GM10266 (cell line): ENCODE results near the gene GRIK4.

ENCODE experiments used
- DNase-seq: peaks from one replicate; pipeline ENCODE4 v3.0.0; 2012; ENCODE audit errors: extremely low spot score
- TF ChIP-seq, protein P1 (sequence below): IDR thresholded peaks from 2 replicates; pipeline ENCODE4 v1.5.1; 2012; ENCODE audit warnings: mild to moderate bottlenecking, low read depth; ENCODE audit not compliant: control insufficient read depth, insufficient read depth; ENCODE audit errors: missing control alignments

The GRIK4 gene

DNA sequence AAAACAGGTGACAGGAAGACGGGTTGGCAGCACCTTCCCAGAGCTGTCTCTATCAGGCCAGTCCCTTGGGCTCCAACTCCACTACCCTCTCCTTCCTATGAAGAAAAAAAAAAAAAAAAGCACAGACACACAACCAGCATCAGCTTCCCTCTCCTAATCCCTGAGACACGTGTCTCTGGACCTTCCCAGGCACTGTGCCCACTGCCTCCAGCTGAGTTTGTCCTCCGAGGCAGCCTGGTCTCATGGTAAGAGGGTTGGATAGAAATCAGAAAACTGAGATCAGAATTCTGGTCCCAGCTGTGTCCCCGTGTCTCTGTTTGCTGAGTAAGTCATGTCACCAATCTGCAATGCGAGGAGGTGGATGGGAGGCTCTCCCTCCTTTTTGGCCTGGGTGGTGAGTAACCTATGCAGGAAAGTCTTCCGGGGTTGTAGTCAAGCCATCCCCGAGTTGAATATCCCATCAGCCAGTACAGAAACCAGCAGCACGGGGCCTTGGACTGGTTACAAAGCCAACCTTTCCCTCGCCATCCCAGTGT is 318.6 kb downstream of the GRIK4 start:
- TF ChIP-seq, protein P1, sequence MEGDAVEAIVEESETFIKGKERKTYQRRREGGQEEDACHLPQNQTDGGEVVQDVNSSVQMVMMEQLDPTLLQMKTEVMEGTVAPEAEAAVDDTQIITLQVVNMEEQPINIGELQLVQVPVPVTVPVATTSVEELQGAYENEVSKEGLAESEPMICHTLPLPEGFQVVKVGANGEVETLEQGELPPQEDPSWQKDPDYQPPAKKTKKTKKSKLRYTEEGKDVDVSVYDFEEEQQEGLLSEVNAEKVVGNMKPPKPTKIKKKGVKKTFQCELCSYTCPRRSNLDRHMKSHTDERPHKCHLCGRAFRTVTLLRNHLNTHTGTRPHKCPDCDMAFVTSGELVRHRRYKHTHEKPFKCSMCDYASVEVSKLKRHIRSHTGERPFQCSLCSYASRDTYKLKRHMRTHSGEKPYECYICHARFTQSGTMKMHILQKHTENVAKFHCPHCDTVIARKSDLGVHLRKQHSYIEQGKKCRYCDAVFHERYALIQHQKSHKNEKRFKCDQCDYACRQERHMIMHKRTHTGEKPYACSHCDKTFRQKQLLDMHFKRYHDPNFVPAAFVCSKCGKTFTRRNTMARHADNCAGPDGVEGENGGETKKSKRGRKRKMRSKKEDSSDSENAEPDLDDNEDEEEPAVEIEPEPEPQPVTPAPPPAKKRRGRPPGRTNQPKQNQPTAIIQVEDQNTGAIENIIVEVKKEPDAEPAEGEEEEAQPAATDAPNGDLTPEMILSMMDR, result no peak
- no peak for DNase-seq

DNA sequence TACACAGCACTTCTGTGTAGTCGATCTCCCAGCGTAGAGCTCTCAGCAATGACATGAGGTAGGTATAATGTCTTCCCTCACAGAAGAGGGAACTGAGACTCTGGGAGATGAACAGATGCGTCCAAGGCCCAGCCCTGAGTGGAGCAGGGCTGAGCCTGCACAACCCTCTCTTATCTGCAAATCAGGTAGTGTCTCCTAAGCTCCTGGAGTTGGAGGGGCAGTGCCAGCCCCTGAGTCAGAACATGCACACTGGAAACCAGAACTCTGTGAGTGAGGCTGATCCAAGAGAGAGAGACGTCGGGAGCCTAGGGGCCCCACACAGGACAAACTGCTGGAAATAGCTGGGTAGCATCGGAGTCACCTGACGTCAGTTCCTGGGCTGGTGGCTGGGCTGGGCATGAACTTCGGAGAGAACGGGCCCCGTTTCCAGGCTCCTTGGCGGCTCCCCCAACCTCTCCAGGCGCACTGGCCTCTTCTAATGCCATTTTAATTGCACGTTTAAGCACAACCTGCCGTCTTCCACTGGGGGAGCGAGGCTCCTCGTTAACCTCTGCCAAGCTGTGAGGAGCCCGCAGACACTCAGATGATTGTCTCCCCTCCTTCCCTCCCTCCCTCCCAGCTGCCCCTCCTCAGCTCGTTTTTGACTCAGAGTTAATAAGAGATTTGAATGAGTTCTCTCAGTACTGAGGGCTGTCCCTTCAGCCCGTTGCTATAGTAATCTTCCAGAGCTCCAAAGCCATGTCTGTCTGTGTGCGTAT is 321.1 kb downstream of the GRIK4 start:
- DNase-seq, result no peak
- TF ChIP-seq, protein P1, result no peak

DNA sequence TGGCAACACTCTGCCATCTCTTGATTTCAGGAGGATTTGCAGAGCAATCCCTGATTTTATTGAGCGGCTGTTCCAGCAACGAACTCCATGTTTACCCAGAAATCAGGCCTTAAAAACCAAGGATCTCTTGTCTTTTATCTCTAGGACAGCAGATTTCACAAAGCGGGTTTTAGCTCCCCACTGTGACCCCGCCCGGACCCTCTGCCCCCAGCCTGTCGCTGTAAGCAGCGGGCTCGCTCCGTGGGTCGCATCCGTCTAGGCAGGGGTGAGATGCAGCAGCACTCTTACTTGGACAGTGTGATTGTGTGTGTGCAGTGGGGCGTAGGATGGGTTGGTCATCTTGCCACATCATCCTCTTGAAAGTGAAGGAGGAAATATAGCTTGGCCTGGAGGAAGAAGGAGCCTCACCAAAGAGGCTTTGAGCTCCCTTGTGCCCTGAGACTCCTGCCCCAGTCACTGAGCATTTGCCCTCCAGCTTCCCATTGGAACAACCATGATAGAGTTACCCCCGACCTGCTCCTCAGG is 323.2 kb downstream of the GRIK4 start:
- no peak for DNase-seq
- TF ChIP-seq, protein P1, result no peak

DNA sequence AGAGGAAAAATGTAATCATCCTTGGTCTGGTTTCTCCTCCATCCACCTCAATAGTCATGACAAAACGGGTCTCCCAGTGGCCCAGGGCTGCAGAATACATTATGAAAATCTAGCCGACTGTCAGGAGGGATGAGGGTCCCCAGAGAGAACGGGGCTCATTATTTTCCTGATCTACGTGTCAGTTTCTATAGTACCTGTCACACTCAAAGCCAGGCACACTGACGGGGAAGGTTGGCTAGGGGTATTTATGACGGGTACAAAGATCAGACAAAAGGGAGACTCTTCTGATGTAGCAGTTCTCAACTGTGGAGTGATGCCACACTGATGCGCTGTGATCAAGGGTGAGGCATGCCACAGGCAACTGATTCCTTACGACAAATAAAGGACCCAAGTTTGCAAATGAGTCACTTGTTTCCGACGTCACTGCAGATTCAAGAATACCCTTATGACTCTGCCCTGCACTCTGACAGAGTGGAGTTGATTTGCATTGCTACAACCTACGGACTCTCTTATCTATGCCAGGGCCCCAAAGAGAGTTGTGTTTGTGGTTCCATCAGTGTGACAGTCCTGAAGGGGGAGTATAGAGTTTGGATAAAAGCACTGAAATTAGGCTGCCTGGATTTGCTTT is 324.2 kb downstream of the GRIK4 start:
- peak; percentile 56 for DNase-seq
- TF ChIP-seq, protein P1, result no peak

DNA sequence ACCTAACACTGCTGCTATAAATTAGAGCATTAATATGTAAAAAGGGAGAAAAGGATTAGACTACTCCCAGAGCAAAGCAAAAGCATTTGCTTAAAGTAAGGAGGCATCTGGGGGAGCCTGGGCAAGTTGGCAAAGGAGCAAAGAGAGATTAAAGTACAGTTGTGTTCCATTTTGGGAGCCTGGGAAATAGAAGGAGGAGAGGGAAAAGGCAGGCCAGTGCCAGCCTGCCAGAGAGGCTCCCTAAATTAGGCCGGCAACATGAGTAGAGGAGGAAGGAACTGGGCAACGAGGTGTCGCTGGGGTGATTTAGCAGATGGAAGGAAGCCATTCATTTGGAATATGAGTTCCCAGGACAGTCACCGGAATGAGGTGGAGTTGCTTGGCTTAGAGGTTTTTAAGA is 326.1 kb downstream of the GRIK4 start:
- no peak for DNase-seq
- TF ChIP-seq, protein P1, result no peak

DNA sequence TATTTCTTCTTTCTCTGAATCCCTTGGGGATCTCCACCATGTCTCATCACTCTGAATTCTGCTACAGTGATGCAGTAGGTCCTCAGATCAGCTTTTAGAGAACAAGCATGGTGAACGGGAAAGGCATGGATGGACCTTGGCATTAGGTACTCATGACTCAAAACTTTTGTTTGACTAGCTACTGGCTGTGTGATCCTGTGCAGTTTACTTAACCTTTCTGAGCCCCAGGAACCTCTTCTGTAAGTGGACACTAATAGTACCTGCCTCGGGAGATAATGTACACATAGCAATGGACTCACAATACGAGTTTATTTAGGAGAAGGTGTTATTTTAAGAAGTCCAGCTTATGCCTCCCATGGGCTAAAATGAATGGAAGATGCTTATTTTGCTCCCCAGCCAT is 327.7 kb downstream of the GRIK4 start:
- TF ChIP-seq, protein P1, result no peak

More for the DNA sequence above, 327.7 kb downstream of the GRIK4 start:
- DNase-seq, result no peak
